WTC11 (cell line): ENCODE data around the gene SIGLEC11. TPM values are rescaled to one million over a fixed set of nuclear protein-coding genes. Genes with fewer than 3 reads are reported as not detected.

Experiments
- CREB1 ChIP-seq: sonication (generic); formaldehyde crosslinking; IDR thresholded peaks from 2 replicates; pipeline ENCODE4 v1.8.0; 2023; ENCODE audit warnings: mild to moderate bottlenecking, missing genetic modification reagents
- FOXJ3 ChIP-seq: sonication (generic); formaldehyde crosslinking; IDR thresholded peaks from 2 replicates; pipeline ENCODE4 v1.9.0; 2021; ENCODE audit warnings: missing genetic modification reagents, mild to moderate bottlenecking, borderline replicate concordance
- FOXK1 ChIP-seq: sonication (generic); formaldehyde crosslinking; IDR thresholded peaks from 2 replicates; pipeline ENCODE4 v1.8.0; 2022; ENCODE audit warnings: mild to moderate bottlenecking, moderate library complexity, missing genetic modification reagents
- JUN ChIP-seq: sonication (generic); formaldehyde crosslinking; IDR thresholded peaks from 2 replicates; pipeline ENCODE4 v1.8.0; 2023; ENCODE audit warnings: mild to moderate bottlenecking, missing genetic modification reagents
- NFATC4 ChIP-seq: fragments of 250-450 bp; sonication (Bioruptor Pico); IDR thresholded peaks from 2 replicates; pipeline ENCODE4 v1.9.0; 2021; ENCODE audit warnings: mild to moderate bottlenecking
- TP53 ChIP-seq: sonication (generic); formaldehyde crosslinking; IDR thresholded peaks from 2 replicates; pipeline ENCODE4 v1.8.1; 2023; ENCODE audit warnings: mild to moderate bottlenecking, missing genetic modification reagents
- ZNF423 ChIP-seq: fragments of 250-450 bp; sonication (Bioruptor Pico); IDR thresholded peaks from 2 replicates; pipeline ENCODE4 v2.1.2; 2022; ENCODE audit warnings: mild to moderate bottlenecking, moderate library complexity
- total RNA-seq: library from RNA; stranded (reverse); gene quantifications from 3 replicates; pipeline ENCODE4 v1.2.3, GENCODE V29; 2021
- TF ChIP-seq, protein P1 (sequence below): sonication (generic); formaldehyde crosslinking; IDR thresholded peaks from 2 replicates; pipeline ENCODE4 v1.8.0; 2022; ENCODE audit warnings: mild to moderate bottlenecking, missing genetic modification reagents
- TF ChIP-seq, protein P2 (sequence below): sonication (generic); formaldehyde crosslinking; IDR thresholded peaks from 2 replicates; pipeline ENCODE4 v1.8.1; 2023; ENCODE audit warnings: mild to moderate bottlenecking, missing genetic modification reagents, borderline replicate concordance
- TF ChIP-seq, protein P3 (sequence below): sonication (generic); formaldehyde crosslinking; IDR thresholded peaks from 2 replicates; pipeline ENCODE4 v1.8.0; 2023; ENCODE audit warnings: missing genetic modification reagents
- TF ChIP-seq, protein P4 (sequence below): sonication (generic); formaldehyde crosslinking; IDR thresholded peaks from 2 replicates; pipeline ENCODE4 v1.8.1; 2023; ENCODE audit warnings: mild to moderate bottlenecking, missing genetic modification reagents, moderate library complexity
- TF ChIP-seq, protein P5 (sequence below): sonication (generic); formaldehyde crosslinking; IDR thresholded peaks from 2 replicates; pipeline ENCODE4 v1.8.0; 2022; ENCODE audit warnings: missing genetic modification reagents
- TF ChIP-seq, protein P6 (sequence below): sonication (generic); formaldehyde crosslinking; IDR thresholded peaks from 2 replicates; pipeline ENCODE4 v1.8.1; 2022; ENCODE audit warnings: mild to moderate bottlenecking, moderate library complexity, missing genetic modification reagents

SIGLEC11 gene
- total RNA-seq, 1 experiment from 2014 or later: not detected

DNA sequence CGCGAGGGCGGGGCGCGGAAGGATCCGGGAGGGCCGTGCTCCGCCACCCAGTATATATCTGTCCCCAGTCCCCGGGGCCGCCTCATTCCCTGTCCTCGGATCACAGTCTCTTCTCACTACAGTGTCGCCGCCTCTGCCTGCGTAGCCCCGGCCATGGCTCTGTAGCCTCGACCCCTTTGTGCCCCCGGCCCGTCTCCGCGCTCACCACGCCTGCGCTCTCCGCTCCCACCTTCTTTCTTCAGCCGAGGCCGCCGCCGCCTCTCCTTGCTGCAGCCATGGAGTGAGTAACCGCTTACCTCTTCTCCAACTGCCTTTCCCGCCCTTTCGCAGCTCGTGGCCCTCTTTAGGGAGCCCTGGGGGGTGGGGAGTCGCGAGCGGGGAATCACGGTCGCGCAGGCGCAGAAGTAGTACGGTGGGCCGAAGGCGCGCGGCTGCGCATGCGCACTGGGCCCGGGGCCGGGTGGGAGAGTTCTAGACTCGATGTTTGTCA is 31.8 kb downstream of the SIGLEC11 start, which contains the start of the genes ATF5 and NUP62 (continued):
- TF ChIP-seq, protein P1, sequence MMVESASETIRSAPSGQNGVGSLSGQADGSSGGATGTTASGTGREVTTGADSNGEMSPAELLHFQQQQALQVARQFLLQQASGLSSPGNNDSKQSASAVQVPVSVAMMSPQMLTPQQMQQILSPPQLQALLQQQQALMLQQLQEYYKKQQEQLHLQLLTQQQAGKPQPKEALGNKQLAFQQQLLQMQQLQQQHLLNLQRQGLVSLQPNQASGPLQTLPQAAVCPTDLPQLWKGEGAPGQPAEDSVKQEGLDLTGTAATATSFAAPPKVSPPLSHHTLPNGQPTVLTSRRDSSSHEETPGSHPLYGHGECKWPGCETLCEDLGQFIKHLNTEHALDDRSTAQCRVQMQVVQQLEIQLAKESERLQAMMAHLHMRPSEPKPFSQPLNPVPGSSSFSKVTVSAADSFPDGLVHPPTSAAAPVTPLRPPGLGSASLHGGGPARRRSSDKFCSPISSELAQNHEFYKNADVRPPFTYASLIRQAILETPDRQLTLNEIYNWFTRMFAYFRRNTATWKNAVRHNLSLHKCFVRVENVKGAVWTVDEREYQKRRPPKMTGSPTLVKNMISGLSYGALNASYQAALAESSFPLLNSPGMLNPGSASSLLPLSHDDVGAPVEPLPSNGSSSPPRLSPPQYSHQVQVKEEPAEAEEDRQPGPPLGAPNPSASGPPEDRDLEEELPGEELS (CRISPR knock-in tag): no peak; the same call in 1 of the 2 replicates
- TF ChIP-seq ZNF423 (CRISPR knock-in tag): no peak
- peak; percentile 77 for TF ChIP-seq FOXK1
- TF ChIP-seq, protein P2, sequence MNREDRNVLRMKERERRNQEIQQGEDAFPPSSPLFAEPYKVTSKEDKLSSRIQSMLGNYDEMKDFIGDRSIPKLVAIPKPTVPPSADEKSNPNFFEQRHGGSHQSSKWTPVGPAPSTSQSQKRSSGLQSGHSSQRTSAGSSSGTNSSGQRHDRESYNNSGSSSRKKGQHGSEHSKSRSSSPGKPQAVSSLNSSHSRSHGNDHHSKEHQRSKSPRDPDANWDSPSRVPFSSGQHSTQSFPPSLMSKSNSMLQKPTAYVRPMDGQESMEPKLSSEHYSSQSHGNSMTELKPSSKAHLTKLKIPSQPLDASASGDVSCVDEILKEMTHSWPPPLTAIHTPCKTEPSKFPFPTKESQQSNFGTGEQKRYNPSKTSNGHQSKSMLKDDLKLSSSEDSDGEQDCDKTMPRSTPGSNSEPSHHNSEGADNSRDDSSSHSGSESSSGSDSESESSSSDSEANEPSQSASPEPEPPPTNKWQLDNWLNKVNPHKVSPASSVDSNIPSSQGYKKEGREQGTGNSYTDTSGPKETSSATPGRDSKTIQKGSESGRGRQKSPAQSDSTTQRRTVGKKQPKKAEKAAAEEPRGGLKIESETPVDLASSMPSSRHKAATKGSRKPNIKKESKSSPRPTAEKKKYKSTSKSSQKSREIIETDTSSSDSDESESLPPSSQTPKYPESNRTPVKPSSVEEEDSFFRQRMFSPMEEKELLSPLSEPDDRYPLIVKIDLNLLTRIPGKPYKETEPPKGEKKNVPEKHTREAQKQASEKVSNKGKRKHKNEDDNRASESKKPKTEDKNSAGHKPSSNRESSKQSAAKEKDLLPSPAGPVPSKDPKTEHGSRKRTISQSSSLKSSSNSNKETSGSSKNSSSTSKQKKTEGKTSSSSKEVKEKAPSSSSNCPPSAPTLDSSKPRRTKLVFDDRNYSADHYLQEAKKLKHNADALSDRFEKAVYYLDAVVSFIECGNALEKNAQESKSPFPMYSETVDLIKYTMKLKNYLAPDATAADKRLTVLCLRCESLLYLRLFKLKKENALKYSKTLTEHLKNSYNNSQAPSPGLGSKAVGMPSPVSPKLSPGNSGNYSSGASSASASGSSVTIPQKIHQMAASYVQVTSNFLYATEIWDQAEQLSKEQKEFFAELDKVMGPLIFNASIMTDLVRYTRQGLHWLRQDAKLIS (CRISPR knock-in tag): no peak
- no peak; the same call in none of the 2 replicates for TF ChIP-seq JUN
- TF ChIP-seq, protein P3, sequence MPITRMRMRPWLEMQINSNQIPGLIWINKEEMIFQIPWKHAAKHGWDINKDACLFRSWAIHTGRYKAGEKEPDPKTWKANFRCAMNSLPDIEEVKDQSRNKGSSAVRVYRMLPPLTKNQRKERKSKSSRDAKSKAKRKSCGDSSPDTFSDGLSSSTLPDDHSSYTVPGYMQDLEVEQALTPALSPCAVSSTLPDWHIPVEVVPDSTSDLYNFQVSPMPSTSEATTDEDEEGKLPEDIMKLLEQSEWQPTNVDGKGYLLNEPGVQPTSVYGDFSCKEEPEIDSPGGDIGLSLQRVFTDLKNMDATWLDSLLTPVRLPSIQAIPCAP (CRISPR knock-in tag): peak; percentile 82; the same call in 1 of the 2 replicates
- TF ChIP-seq NFATC4 (CRISPR knock-in tag): 0 out of 2 replicates have a peak, but pooled peaks have one; percentile 35
- TF ChIP-seq, protein P4, sequence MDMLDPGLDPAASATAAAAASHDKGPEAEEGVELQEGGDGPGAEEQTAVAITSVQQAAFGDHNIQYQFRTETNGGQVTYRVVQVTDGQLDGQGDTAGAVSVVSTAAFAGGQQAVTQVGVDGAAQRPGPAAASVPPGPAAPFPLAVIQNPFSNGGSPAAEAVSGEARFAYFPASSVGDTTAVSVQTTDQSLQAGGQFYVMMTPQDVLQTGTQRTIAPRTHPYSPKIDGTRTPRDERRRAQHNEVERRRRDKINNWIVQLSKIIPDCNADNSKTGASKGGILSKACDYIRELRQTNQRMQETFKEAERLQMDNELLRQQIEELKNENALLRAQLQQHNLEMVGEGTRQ (CRISPR knock-in tag): 0 out of 2 replicates have a peak, but pooled peaks have one; percentile 14
- TF ChIP-seq FOXJ3 (CRISPR knock-in tag): no peak
- peak; percentile 81; the same call in 1 of the 2 replicates for TF ChIP-seq TP53
- TF ChIP-seq CREB1: no peak
- TF ChIP-seq, protein P5, sequence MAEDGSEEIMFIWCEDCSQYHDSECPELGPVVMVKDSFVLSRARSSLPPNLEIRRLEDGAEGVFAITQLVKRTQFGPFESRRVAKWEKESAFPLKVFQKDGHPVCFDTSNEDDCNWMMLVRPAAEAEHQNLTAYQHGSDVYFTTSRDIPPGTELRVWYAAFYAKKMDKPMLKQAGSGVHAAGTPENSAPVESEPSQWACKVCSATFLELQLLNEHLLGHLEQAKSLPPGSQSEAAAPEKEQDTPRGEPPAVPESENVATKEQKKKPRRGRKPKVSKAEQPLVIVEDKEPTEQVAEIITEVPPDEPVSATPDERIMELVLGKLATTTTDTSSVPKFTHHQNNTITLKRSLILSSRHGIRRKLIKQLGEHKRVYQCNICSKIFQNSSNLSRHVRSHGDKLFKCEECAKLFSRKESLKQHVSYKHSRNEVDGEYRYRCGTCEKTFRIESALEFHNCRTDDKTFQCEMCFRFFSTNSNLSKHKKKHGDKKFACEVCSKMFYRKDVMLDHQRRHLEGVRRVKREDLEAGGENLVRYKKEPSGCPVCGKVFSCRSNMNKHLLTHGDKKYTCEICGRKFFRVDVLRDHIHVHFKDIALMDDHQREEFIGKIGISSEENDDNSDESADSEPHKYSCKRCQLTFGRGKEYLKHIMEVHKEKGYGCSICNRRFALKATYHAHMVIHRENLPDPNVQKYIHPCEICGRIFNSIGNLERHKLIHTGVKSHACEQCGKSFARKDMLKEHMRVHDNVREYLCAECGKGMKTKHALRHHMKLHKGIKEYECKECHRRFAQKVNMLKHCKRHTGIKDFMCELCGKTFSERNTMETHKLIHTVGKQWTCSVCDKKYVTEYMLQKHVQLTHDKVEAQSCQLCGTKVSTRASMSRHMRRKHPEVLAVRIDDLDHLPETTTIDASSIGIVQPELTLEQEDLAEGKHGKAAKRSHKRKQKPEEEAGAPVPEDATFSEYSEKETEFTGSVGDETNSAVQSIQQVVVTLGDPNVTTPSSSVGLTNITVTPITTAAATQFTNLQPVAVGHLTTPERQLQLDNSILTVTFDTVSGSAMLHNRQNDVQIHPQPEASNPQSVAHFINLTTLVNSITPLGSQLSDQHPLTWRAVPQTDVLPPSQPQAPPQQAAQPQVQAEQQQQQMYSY (CRISPR knock-in tag): no peak; the same call in 1 of the 2 replicates
- TF ChIP-seq, protein P6, sequence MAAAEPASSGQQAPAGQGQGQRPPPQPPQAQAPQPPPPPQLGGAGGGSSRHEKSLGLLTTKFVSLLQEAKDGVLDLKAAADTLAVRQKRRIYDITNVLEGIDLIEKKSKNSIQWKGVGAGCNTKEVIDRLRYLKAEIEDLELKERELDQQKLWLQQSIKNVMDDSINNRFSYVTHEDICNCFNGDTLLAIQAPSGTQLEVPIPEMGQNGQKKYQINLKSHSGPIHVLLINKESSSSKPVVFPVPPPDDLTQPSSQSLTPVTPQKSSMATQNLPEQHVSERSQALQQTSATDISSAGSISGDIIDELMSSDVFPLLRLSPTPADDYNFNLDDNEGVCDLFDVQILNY (CRISPR knock-in tag): peak; percentile 95
- TF ChIP-seq, all 79 proteins: peak for 26
